T-cell (primary cell): ENCODE measurements around the gene NOL4L. TPM values are rescaled to one million over a fixed set of nuclear protein-coding genes. Genes with fewer than 3 reads are reported as not detected.

Source experiments
- ATAC-seq, 4 experiments: fragments of 200-7000 bp in 3 of 4; fragments of 150-1000 bp in 1 of 4; cut with Tn5 transposase; replicated peaks in 1 of 4; 1 replicate in 3 of 4; 2 replicates in 1 of 4; pipeline ENCODE4 v1.10.0; 2021; ENCODE audit warnings: moderate library complexity in 3 of 4, mild to moderate bottlenecking in 2 of 4, moderate number of reproducible peaks in 1 of 4
- CTCF ChIA-PET, 2 donors: fragments of 300-600 bp; sonication (Branson Sonifier 250); formaldehyde crosslinking; loops; one replicate each; lab custom pipeline; 2022; ENCODE audit warnings: antibody characterized with exemption in 2 of 2; lab: Charles Lee
- POLR2A ChIA-PET, 2 donors: fragments of 300-600 bp; sonication (Branson Sonifier 250); formaldehyde crosslinking; loops; one replicate each; lab custom pipeline; 2022; ENCODE audit warnings: antibody characterized with exemption in 2 of 2; lab: Charles Lee
- DNase-seq, 35 experiments: peaks; one replicate each; pipeline versions ENCODE4 v3.0.0 to v3.0.0-alpha.2; 2013 to 2023
- H3K27ac ChIP-seq: one replicate; pipeline ENCODE4 v1.5.1; 2013; ENCODE audit warnings: low read length
- H3K27me3 ChIP-seq, 2 experiments: replicated peaks in 1 of 2; 1 replicate in 1 of 2; 2 replicates in 1 of 2; pipeline versions ENCODE4 v1.6.1 to v1.7.0; 2013; ENCODE audit warnings: low read length in 1 of 2, mixed read lengths in 1 of 2; ENCODE audit not compliant: control insufficient read depth in 2 of 2, insufficient read depth in 2 of 2; ENCODE audit errors: extremely low read depth in 1 of 2
- H3K36me3 ChIP-seq, 2 donors: 1 replicate in 1 of 2; 2 replicates in 1 of 2; pipeline versions ENCODE4 v1.6.1 to v1.7.0; 2013; ENCODE audit warnings: low read length in 1 of 2; ENCODE audit not compliant: control insufficient read depth in 2 of 2, insufficient read depth in 1 of 2; ENCODE audit errors: extremely low read depth in 1 of 2
- H3K4me1 ChIP-seq, 2 experiments: 1 replicate in 1 of 2; 2 replicates in 1 of 2; pipeline versions ENCODE4 v1.6.1 to v1.7.0; 2013; ENCODE audit warnings: low read length in 2 of 2, mixed read lengths in 1 of 2; ENCODE audit not compliant: insufficient read depth in 2 of 2, control insufficient read depth in 1 of 2; ENCODE audit errors: extremely low read depth in 1 of 2
- H3K4me3 ChIP-seq, 2 donors: 1 replicate in 1 of 2; 2 replicates in 1 of 2; pipeline versions ENCODE4 v1.5.1 to v1.7.0; 2013; ENCODE audit warnings: mild to moderate bottlenecking in 2 of 2, low read length in 1 of 2, moderate library complexity in 1 of 2; ENCODE audit not compliant: control insufficient read depth in 1 of 2; ENCODE audit errors: extremely low read depth in 1 of 2
- H3K9me3 ChIP-seq: 2 replicates; pipeline ENCODE4 v1.7.0; 2013
- H3K27ac Mint-ChIP-seq, 2 donors: one replicate each; pipeline ENCODE4 v1.8.0; 2020 to 2021; ENCODE audit warnings: mild to moderate bottlenecking in 2 of 2, mixed read lengths in 2 of 2
- H3K27me3 Mint-ChIP-seq, 2 donors: one replicate each; pipeline ENCODE4 v1.8.0; 2021 to 2022; ENCODE audit warnings: mixed read lengths in 2 of 2
- H3K36me3 Mint-ChIP-seq: one replicate; pipeline ENCODE4 v1.8.0; 2021; ENCODE audit warnings: mixed read lengths
- H3K4me1 Mint-ChIP-seq, 3 donors: one replicate each; pipeline ENCODE4 v1.8.0; 2020 to 2022; ENCODE audit warnings: mixed read lengths in 3 of 3, mild to moderate bottlenecking in 1 of 3
- H3K4me3 Mint-ChIP-seq, 3 donors: one replicate each; pipeline ENCODE4 v1.8.0; 2020 to 2022; ENCODE audit warnings: mild to moderate bottlenecking in 3 of 3, mixed read lengths in 3 of 3, moderate library complexity in 3 of 3
- H3K9me3 Mint-ChIP-seq, 3 donors: one replicate each; pipeline ENCODE4 v1.8.0; 2020 to 2022; ENCODE audit warnings: mixed read lengths in 3 of 3
- WGBS: methylation state at CpG from one replicate; pipeline ENCODE4 v1.1.5; 2013; ENCODE audit warnings: missing lambda C conversion rate; ENCODE audit not compliant: insufficient coverage; 5-methylcytosine and 5-hydroxymethylcytosine counted together
- total RNA-seq, 35 experiments: library from RNA in 6 of 35; stranded (reverse) in 6 of 35; fragments of 120-200 nt in 1 of 35; gene quantifications; one replicate each; pipeline versions ENCODE4 v1.2.1 to v1.2.4 and lab custom pipeline; 2013 to 2026

NOL4L gene
- total RNA-seq, 5 donors from 2014 or later (not counting 1 experiment from before 2014, with no cell fraction given) = 63.5 to 88.8 (median 74.4) TPM

DNA sequence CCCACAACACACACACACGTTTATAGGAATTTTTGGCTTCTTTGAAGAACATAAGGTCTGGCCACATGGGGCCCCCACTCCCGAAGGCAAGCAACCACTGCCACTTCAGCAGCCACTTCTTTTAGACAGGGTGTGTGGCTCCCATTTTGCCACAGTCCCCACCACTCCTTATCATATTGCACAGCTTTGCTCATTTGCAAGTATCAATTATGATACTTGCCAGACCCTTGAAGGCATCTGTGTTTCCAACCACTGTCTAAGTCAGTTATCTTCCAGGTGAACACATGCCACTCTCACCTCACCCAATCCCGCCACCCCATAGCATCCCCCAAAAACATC lies 73.1 kb downstream of the NOL4L start:
- 56% methylated on average over 3 of the region's 3 CpGs for WGBS
- no peak for ATAC-seq
- H3K4me1 Mint-ChIP-seq = peaks cover 92 to 95% (median 93%) of the 10 kb centered on the region in 3 donors
- no peaks in the 10 kb centered on the region for H3K9me3 Mint-ChIP-seq
- ChIA-PET CTCF (no interaction called here), POLR2A (no interaction called here)
- peak overlapping the region; percentile 80 to 93 (median 84) for H3K4me3 Mint-ChIP-seq
- no peaks in the 10 kb centered on the region for H3K27me3 Mint-ChIP-seq
- peaks cover 9 to 39% of the 10 kb centered on the region in 2 donors for H3K36me3 ChIP-seq
- H3K27ac ChIP-seq = peak overlapping the region; percentile 76
- peaks cover 52% of the 10 kb centered on the region for H3K36me3 Mint-ChIP-seq
- H3K9me3 ChIP-seq = no peaks in the 10 kb centered on the region
- H3K27me3 ChIP-seq = no peaks in the 10 kb centered on the region
- no peak for DNase-seq
- peak overlapping the region; percentile 47 to 73 for H3K4me3 ChIP-seq
- peak overlapping the region; percentile 93 to 98 for H3K27ac Mint-ChIP-seq
- peaks cover 44 to 91% of the 10 kb centered on the region in 2 experiments for H3K4me1 ChIP-seq

DNA sequence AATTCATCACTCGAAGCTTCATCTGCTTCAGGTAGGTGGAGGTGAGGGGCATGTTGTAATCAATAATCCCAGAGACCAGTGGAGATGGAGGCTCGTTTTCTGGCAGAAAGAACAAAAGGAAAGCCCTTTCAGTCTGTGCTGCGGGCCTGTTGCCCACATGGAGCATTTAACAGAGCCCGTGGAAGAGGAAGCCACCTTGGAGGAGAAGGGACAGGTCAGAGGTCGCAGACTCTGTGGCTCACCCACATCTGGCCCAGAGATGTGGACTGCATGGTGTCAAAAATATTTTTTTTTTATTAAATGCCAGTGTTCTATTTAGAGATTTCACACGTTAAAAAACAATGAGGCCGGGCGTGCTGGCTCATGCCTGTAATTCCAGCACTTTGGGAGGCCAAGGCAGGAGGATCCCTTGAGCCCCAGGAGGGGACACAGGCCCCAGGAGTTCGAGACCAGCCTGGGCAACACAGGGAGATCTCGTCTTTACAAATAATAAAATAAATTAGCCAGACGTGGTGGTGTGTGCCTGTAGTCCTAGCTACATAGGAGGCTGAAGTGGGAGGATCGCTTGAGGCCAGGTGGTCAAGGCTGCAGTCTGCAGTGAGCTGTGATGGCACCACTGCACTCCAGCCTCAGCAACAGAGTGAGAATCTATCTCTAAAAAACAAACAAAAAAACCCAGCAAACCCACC lies 73.6 kb downstream of the NOL4L start:
- peak overlapping the region; percentile 93 to 98 for H3K27ac Mint-ChIP-seq

DNA sequence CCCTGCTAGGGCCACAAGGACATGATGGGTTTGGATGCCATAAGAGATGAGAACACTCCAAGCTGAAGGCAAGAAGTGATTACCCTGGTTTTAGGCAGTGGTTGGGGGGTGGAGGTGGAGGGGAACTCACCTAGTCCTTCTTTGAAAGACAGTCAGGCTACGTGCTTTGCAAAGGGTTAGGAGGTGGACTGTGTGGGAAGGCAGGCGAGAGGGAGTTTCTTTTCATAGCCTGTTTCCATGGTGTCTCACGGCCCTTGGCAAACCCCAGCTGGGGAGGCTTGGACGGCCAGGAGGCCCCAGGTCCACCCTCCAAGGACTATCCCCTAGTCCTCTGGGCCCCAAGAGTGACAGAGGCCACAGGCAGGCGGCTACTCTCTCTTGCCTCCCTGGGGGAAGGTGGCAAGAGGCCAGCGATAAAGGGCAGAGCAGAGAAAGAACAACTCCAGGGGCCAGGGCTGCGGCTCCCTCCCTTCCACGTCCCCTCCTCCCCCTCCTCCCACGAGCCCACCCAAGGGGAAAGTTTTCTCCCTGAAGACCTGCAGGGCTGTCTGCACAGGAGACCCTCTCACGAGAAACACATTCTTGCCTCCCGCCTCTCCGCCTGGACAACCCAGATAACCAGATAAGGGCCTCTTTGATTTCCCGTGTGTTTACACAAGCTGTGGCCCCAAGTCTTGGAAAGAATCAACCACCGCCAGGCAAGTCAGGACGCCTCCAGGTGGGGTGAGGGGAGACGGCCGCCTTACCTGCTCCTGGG lies 74.4 kb downstream of the NOL4L start:
- peaks cover 5 to 31% of the 10 kb centered on the region in 2 donors for H3K36me3 ChIP-seq
- POLR2A ChIA-PET = no interaction called here
- H3K9me3 ChIP-seq = no peaks in the 10 kb centered on the region
- peaks cover 43 to 82% of the 10 kb centered on the region in 2 experiments for H3K4me1 ChIP-seq
- Mint-ChIP-seq H3K4me1 (peaks cover 87 to 92% (median 88%) of the 10 kb centered on the region in 3 donors), H3K27me3 (no peaks in the 10 kb centered on the region), H3K4me3 (peak overlapping the region; percentile 80 to 93 (median 84)), H3K27ac (peak overlapping the region; percentile 93 to 98), H3K9me3 (no peaks in the 10 kb centered on the region), H3K36me3 (peaks cover 43% of the 10 kb centered on the region)
- ATAC-seq (peak in 1 of 4 experiments; percentile 13), DNase-seq (peak in 1 of 35 experiments; percentile 23)
- 54% methylated on average over 7 of the region's 17 CpGs for WGBS
- peak overlapping the region; percentile 76 for H3K27ac ChIP-seq
- peak overlapping the region; percentile 47 to 73 for H3K4me3 ChIP-seq
- H3K27me3 ChIP-seq = no peaks in the 10 kb centered on the region
- CTCF ChIA-PET = no interaction called here

More for the DNA sequence above, 73.6 kb downstream of the NOL4L start:
- Histone ChIP-seq H3K9me3 (no peaks in the 10 kb centered on the region), H3K36me3 (peaks cover 9 to 37% of the 10 kb centered on the region in 2 donors), H3K4me1 (peaks cover 43 to 89% of the 10 kb centered on the region in 2 experiments), H3K27me3 (no peaks in the 10 kb centered on the region), H3K27ac (peak overlapping the region; percentile 76), H3K4me3 (peak overlapping the region; percentile 47 to 73)
- WGBS = 67% methylated on average over 6 of the region's 12 CpGs
- H3K36me3 Mint-ChIP-seq = peaks cover 50% of the 10 kb centered on the region
- H3K9me3 Mint-ChIP-seq = no peaks in the 10 kb centered on the region
- DNase-seq = no peak
- ChIA-PET POLR2A (no interaction called here), CTCF (no interaction called here)
- H3K4me1 Mint-ChIP-seq = peaks cover 94 to 97% (median 94%) of the 10 kb centered on the region in 3 donors
- H3K4me3 Mint-ChIP-seq = peak overlapping the region; percentile 80 to 93 (median 84)
- no peaks in the 10 kb centered on the region for H3K27me3 Mint-ChIP-seq
- ATAC-seq = no peak

DNA sequence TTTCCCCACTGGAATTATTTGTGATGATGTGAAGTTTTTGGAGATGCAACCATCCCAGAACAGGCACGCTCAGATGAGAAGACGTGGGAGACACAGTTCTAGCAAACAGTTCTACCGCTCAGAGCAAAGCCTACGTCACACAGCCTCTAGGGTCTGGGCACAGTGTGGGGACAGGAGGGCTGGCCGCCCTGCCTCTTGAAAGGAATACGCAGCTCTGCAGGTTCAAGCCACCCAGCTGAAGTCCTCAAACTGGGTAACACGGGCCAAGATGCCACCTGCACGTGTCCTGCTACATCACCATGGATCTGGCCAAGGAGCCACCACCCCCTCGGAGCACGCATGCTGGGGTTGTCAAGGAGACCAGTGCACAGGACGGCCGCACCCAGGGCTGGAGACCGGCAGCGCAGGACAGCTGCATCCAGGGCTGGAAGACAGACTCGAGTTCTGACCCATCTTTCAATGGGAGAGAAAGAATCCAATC lies 75.0 kb downstream of the NOL4L start:
- peak overlapping the region; percentile 93 to 98 for H3K27ac Mint-ChIP-seq
- no peaks in the 10 kb centered on the region for H3K9me3 ChIP-seq
- no peaks in the 10 kb centered on the region for H3K27me3 ChIP-seq
- peaks cover 43 to 76% of the 10 kb centered on the region in 2 experiments for H3K4me1 ChIP-seq
- H3K9me3 Mint-ChIP-seq = no peaks in the 10 kb centered on the region
- ChIA-PET POLR2A (no interaction called here), CTCF (interaction anchor here in 1 of 2 donors (0.9 to 1.9 kb wide), 2 partner anchors 29 kb away, joined by 6 to 7 read pairs; no protein-coding TSS in a partner anchor)
- H3K27me3 Mint-ChIP-seq = no peaks in the 10 kb centered on the region
- peaks cover 85 to 89% (median 88%) of the 10 kb centered on the region in 3 donors for H3K4me1 Mint-ChIP-seq
- H3K27ac ChIP-seq = peak overlapping the region; percentile 76
- peak overlapping the region; percentile 47 to 73 for H3K4me3 ChIP-seq
- WGBS = 59% methylated on average over 13 of the region's 15 CpGs
- H3K36me3 ChIP-seq = peaks cover 5 to 24% of the 10 kb centered on the region in 2 donors
- DNase-seq (peak in 4 of 35 experiments; percentile 17 to 54 (median 28)), ATAC-seq (peak; percentile 8 to 42 (median 18))
- peak overlapping the region; percentile 80 to 93 (median 84) for H3K4me3 Mint-ChIP-seq
- H3K36me3 Mint-ChIP-seq = peaks cover 40% of the 10 kb centered on the region

DNA sequence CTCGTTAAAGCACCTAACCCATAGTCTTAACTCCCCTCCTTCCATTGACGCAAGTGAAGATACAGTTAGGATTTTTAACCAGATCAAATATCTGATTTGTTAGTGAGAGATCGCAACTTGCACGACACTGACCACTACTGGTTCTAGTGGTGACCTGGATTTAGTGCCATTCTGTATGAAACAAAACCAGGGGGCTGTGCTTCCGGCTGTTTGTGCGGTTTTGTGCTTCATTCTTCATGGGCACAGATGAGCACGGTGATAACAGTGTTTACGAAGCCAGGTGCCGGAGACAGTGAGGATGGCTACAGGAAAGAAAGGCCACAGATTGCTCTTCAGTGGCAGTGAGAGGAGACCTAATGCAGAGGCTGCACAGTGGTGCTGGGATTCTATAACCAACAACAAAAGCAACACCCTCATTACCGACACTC lies 75.5 kb downstream of the NOL4L start:
- H3K36me3 ChIP-seq = peaks cover 5 to 25% of the 10 kb centered on the region in 2 donors
- H3K9me3 ChIP-seq = no peaks in the 10 kb centered on the region
- peak overlapping the region; percentile 76 for H3K27ac ChIP-seq
- POLR2A ChIA-PET = interaction anchor here (0.6 kb wide), 4 partner anchors 25 to 354 kb away, joined by 4 to 6 read pairs (median 5); no protein-coding TSS in a partner anchor
- no peaks in the 10 kb centered on the region for H3K9me3 Mint-ChIP-seq
- peak overlapping the region; percentile 93 to 98 for H3K27ac Mint-ChIP-seq
- peaks cover 83 to 89% (median 84%) of the 10 kb centered on the region in 3 donors for H3K4me1 Mint-ChIP-seq
- no peaks in the 10 kb centered on the region for H3K27me3 Mint-ChIP-seq
- peak overlapping the region; percentile 47 to 73 for H3K4me3 ChIP-seq
- DNase-seq = peak; percentile 51 to 89 (median 72)
- 9% methylated on average over 4 of the region's 10 CpGs for WGBS
- H3K4me3 Mint-ChIP-seq = peak overlapping the region; percentile 80 to 93 (median 84)
- H3K27me3 ChIP-seq = no peaks in the 10 kb centered on the region
- H3K4me1 ChIP-seq = peaks cover 42 to 73% of the 10 kb centered on the region in 2 experiments
- H3K36me3 Mint-ChIP-seq = peaks cover 39% of the 10 kb centered on the region
- ATAC-seq = peak; percentile 85 to 86 (median 85)
- CTCF ChIA-PET = interaction anchor here (0.6 to 1.9 kb wide), 5 partner anchors 13 to 159 kb away, joined by 3 to 7 read pairs (median 6); no protein-coding TSS in a partner anchor

DNA sequence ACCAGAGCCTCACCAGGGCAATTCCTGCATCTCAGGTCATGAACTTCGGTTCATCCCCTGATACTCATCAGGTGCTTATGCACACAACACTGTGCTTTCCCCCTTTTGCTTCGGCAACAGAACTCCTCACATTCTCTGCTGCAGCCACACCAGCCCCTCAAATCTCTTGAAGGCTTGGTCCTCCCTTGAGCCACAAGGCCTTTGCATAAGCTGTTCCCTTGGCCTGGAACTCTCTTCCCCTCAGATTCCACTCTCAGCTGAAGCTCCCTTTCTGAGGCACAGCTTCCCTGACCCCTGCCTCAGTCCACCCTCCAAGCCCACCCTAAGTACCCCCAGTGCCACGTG lies 76.4 kb downstream of the NOL4L start:
- Mint-ChIP-seq H3K27ac (peak overlapping the region; percentile 93 to 98), H3K36me3 (peaks cover 34% of the 10 kb centered on the region), H3K4me1 (peaks cover 74 to 84% (median 80%) of the 10 kb centered on the region in 3 donors), H3K4me3 (peak overlapping the region in 2 of 3 donors; percentile 34 to 93), H3K9me3 (no peaks in the 10 kb centered on the region), H3K27me3 (no peaks in the 10 kb centered on the region)
- Histone ChIP-seq H3K9me3 (no peaks in the 10 kb centered on the region), H3K36me3 (peaks cover 5 to 19% of the 10 kb centered on the region in 2 donors), H3K27ac (peak overlapping the region; percentile 76), H3K4me1 (peaks cover 39 to 65% of the 10 kb centered on the region in 2 experiments), H3K4me3 (no peak overlapping the region), H3K27me3 (no peaks in the 10 kb centered on the region)
- 69% methylated on average over 2 of the region's 3 CpGs for WGBS
- POLR2A ChIA-PET = interaction anchor here (0.5 to 0.8 kb wide), 5 partner anchors 9 to 309 kb away, joined by 3 to 13 read pairs (median 5); no protein-coding TSS in a partner anchor
- no peak for DNase-seq
- CTCF ChIA-PET = interaction anchor here (0.5 to 1.9 kb wide), 5 partner anchors 14 to 139 kb away, joined by 3 to 8 read pairs (median 4); no protein-coding TSS in a partner anchor
- no peak for ATAC-seq
